ENCODE measurements around the gene DCAF8. TPM values are rescaled to one million over a fixed set of nuclear protein-coding genes. Genes with fewer than 3 reads are reported as not detected.

DCAF8 gene
- 84.4 and 104 TPM in 2 replicates for total RNA-seq (2014; rRNA removed; shearing (Covaris generic))
- 44.1 and 55.0 TPM in 2 replicates for polyA plus RNA-seq (2016; fragmentation: Nextera tagmentation; extraction: Ambion mirVana)
- long read RNA-seq, partial matches to known transcripts, result 13 of 29 reads
- long read RNA-seq, other reads (novel, unspliced or antisense), result 12 of 29 reads

DNA sequence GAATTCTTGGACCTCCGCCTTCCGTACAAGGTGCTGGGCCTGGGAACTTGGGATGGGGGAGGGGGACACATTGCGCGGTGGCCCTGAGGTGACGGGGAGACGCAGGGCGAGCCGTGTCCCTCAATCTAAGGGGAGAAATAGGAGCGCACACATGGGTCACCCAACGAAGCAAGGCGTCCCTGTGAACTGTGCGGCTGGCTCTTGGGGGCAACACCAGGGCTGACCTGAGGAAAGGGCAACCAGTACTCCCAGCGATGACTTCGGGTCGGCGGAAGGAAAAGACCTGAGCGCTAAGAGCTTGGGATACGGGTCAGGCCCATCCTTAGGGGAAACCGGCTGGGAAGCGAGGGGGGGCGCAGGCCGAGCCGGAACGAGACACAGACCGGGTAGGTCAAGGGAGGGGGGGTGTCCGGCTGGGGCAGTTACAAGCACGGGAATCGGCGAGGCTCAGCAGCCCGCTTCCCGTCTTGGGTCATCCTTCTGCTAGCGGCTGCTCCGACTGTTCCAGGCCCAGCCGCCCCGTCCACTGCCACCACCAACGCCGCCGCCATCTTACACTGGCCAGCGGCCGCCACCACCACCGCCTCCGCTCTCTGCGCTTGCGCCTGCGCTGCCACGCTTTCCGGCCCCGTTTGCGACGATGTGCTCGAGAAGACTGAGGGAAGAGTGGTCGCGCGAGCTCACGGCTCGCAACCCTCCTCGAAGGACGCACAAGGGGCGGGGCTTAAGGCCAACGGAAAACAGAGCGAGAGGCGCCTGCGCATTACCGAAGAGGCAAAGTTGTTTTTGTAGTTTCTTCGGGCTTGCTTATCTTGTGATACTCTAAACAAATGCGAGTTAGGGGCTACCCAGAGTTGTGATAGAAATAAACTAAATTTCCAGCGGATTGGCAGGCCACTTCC, at the start of gene DCAF8:
Gene DCAF8 (minus strand): TSS at position 657 of the 902 bp plus-strand sequence. CDS start 18,541 bp downstream, outside the sequence.
- H3K27me3 ChIP-seq (ENCODE audit: insufficient read depth), result no peaks in the 10 kb centered on the region
- H3K79me2 ChIP-seq (replicated peaks; ENCODE audit: insufficient read depth), result peaks cover 44% of the 10 kb centered on the region

DNA sequence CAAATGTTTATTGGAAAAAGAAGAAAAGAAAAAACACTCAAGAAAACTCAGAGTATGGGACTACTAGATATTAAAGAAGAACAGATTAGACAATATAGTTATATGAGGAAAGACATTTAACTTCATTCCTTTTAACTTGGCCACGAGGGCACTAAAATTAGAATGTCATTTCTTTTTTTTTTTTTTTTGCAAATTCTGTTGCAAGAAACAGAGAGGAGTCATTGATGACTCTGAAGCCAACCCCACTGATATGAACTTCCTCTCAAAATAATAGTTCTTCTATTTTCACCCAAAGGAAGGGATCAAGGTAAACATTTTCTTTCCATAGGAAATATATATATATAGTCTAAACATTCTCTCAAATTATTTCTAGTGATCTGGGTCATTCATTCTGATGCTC, 47.2 kb upstream of the DCAF8 start:
- H3F3A ChIP-seq (replicated peaks; ENCODE audit: low read depth), result no peaks in the 10 kb centered on the region; the same call in 1 of the 2 replicates
- ATAC-seq, result no peak
- no peak for DNase-seq (ENCODE audit: low spot score)
- H3K27me3 Mint-ChIP-seq (ENCODE audit: insufficient read depth, low read depth, poor library complexity), result peaks cover 6% of the 10 kb centered on the region
- peak overlapping the region; percentile 51; the same call in 1 of the 2 replicates for H3K27ac Mint-ChIP-seq
- H3K27me3 ChIP-seq (ENCODE audit: insufficient read depth), result no peaks in the 10 kb centered on the region
- H3K27ac ChIP-seq (ENCODE audit: low read depth), result no peak overlapping the region
- no peaks in the 10 kb centered on the region for H3K9me2 ChIP-seq (ENCODE audit: insufficient read depth)
- H3K36me3 Mint-ChIP-seq (ENCODE audit: low read depth), result peaks cover 84% of the 10 kb centered on the region
- no peaks in the 10 kb centered on the region for H3K9me3 Mint-ChIP-seq
- H4K20me1 ChIP-seq (replicated peaks; ENCODE audit: insufficient read depth), result 0 out of 2 replicates have a peak, but pooled peaks cover 8% of the 10 kb centered on the region
- no peak overlapping the region for H3K4me3 Mint-ChIP-seq
- no peak overlapping the region for H3K4me3 ChIP-seq
- H3K79me2 ChIP-seq (replicated peaks; ENCODE audit: insufficient read depth), result no peaks in the 10 kb centered on the region
- H3K4me2 ChIP-seq, result no peak overlapping the region
- H3K36me3 ChIP-seq (ENCODE audit: insufficient read depth), result peaks cover 59% of the 10 kb centered on the region
- H3K4me1 Mint-ChIP-seq, result peaks cover 37% of the 10 kb centered on the region
- H2AFZ ChIP-seq, result no peak overlapping the region
- H3K4me1 ChIP-seq (ENCODE audit: insufficient read depth), result peaks cover 30% of the 10 kb centered on the region
- TF ChIP-seq REST (IDR thresholded peaks at IDR 0.05; ENCODE audit: unreplicated experiment) (no peak), JUNB (IDR thresholded peaks at IDR 0.05; ENCODE audit: unreplicated experiment) (no peak), ZNF462 (CRISPR knock-in tag; IDR thresholded peaks at IDR 0.05) (no peak), EZH2 (IDR thresholded peaks at IDR 0.05; ENCODE audit: low read depth, unreplicated experiment) (no peak)

More for the DNA sequence above, at the start of gene DCAF8:
- H4K20me1 ChIP-seq (replicated peaks; ENCODE audit: insufficient read depth), result no peaks in the 10 kb centered on the region
- ATAC-seq (peak; percentile 92), DNase-seq (ENCODE audit: low spot score) (peak; percentile 100)
- Mint-ChIP-seq H3K36me3 (ENCODE audit: low read depth) (peaks cover 6% of the 10 kb centered on the region; the same call in 2 of the 3 replicates), H3K4me1 (peaks cover 22% of the 10 kb centered on the region), H3K4me3 (peak within 1 kb of the TSS; percentile 99), H3K27me3 (ENCODE audit: insufficient read depth, low read depth, poor library complexity) (peaks cover 9% of the 10 kb centered on the region), H3K27ac (peak within 1 kb of the TSS; percentile 99), H3K9me3 (no peaks in the 10 kb centered on the region)
- no peaks in the 10 kb centered on the region for H3F3A ChIP-seq (replicated peaks; ENCODE audit: low read depth)
- peaks cover 20% of the 10 kb centered on the region for H3K4me1 ChIP-seq (ENCODE audit: insufficient read depth)
- H3K9me2 ChIP-seq (ENCODE audit: insufficient read depth), result no peaks in the 10 kb centered on the region
- peak within 1 kb of the TSS; percentile 73 for H3K4me2 ChIP-seq
- no peaks in the 10 kb centered on the region for H3K36me3 ChIP-seq (ENCODE audit: insufficient read depth)
- peak within 1 kb of the TSS; percentile 96 for H3K27ac ChIP-seq (ENCODE audit: low read depth)
- TF ChIP-seq ZNF114 (CRISPR knock-in tag; IDR thresholded peaks at IDR 0.05), result no peak
- peak; percentile 97 for TF ChIP-seq POLR2AphosphoS5 (IDR thresholded peaks at IDR 0.05; ENCODE audit: low read depth)
- TF ChIP-seq, protein P1, sequence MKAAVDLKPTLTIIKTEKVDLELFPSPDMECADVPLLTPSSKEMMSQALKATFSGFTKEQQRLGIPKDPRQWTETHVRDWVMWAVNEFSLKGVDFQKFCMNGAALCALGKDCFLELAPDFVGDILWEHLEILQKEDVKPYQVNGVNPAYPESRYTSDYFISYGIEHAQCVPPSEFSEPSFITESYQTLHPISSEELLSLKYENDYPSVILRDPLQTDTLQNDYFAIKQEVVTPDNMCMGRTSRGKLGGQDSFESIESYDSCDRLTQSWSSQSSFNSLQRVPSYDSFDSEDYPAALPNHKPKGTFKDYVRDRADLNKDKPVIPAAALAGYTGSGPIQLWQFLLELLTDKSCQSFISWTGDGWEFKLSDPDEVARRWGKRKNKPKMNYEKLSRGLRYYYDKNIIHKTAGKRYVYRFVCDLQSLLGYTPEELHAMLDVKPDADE (IDR thresholded peaks at IDR 0.05), result peak; percentile 80
- TF ChIP-seq CREB1 (CRISPR knock-in tag; IDR thresholded peaks at IDR 0.05; ENCODE audit: low read depth), result 0 out of 2 replicates have a peak, but pooled peaks have one; percentile 13
- H2AFZ ChIP-seq, result peak within 1 kb of the TSS; percentile 11; the same call in 1 of the 2 replicates
- peak within 1 kb of the TSS; percentile 56 for H3K4me3 ChIP-seq

Data from GM23338 (cell line).